Prostate gland (tissue), 2 donors: ENCODE data around the gene SOAT1.

Experiments
- CTCF ChIP-seq, 4 experiments: fragments of 200-600 bp in 2 of 4; fragments of 450-650 bp in 2 of 4; sonication (generic) in 2 of 4; IDR thresholded peaks; 1 replicate in 3 of 4; 2 replicates in 1 of 4; pipeline ENCODE4 v1.5.1; 2016 to 2019; ENCODE audit warnings: antibody characterized with exemption in 4 of 4, mild to moderate bottlenecking in 2 of 4, moderate library complexity in 2 of 4
- POLR2AphosphoS5 ChIP-seq: sonication (generic); formaldehyde crosslinking; IDR thresholded peaks from one replicate; pipeline ENCODE4 v1.6.1; 2017; ENCODE audit warnings: antibody characterized with exemption

GRCh38 chr1:179342740-179343404, 49.3 kb downstream of the SOAT1 start:
- TF ChIP-seq CTCF (IDR thresholded peaks at IDR 0.05) (no peak), POLR2AphosphoS5 (no peak)
